HG02852 (cell line): ENCODE measurements around the gene ASCC3.

ENCODE experiments used
- ATAC-seq: cut with Tn5 transposase; IDR thresholded peaks from one replicate; pipeline ENCODE4 v1.9.1; 2021; ENCODE audit warnings: mild to moderate bottlenecking, moderate library complexity; ENCODE audit not compliant: unreplicated experiment

The ASCC3 gene

DNA sequence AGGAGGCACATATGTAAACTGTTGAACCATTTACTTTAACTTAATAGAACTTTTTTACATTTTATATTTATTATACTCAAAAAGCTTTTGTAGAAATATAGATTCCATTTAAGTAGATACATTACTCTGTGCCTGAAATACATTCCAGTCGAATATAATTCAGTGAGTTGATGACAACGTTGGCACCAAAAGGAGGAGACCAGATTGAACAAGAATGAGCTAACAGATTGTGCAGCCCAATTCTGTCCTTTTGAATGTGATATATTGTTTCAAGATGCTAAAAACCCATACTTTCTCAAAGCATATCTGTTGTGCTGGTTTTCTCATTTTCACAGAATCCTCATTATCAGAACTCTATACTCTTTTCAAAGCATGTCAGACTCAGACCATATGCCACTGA lies 269.0 kb downstream of the ASCC3 start:
- no peak for ATAC-seq

DNA sequence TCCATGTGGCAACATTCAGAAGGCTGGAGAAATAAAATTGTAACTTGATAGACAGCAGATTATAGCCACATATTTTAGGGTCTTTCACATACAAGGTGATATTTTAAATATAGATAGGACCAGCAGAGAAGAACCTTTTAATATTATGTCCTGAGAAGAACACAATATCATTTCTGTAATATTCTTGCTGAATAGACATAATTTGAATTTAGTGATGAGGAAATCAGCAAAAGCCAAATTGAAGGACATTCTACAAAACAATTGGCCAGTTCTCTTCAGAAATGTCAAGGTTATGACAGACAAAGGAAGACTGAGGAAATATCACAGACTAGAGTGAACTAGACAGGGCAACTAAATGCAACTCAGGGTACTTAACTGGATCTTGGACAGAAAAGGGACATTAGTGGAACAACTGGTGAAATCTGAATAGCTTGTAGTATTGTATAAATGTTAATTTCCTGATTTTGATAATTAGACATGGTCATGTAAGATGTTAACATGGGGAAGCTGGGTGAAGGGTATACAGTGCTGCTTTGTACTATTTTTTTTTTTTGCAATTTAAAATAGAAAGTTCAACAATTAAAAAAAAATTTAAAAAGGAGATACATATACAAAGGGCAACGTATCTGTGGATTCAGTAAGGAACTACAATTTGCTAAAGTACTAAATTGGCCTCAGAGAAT lies 281.9 kb downstream of the ASCC3 start:
- ATAC-seq = no peak

DNA sequence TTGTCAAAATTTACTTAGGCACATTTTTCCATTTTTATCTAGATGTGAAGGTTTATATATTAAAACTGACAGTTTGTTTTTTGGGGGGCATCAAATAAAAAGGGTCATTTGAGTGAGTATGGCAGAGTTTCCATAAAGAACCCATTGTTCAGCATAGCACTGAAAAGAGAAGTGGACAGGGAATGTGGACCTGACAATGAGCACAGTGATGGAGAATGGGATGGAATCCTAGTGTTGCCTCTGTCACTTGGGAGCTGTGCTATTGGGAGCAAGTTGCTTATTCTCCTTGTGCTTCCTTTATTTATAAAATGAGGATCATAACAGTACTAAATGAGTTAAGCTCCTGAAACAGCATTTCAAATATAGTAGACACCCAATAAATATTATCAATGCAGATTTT lies 285.7 kb downstream of the ASCC3 start:
- ATAC-seq = no peak

DNA sequence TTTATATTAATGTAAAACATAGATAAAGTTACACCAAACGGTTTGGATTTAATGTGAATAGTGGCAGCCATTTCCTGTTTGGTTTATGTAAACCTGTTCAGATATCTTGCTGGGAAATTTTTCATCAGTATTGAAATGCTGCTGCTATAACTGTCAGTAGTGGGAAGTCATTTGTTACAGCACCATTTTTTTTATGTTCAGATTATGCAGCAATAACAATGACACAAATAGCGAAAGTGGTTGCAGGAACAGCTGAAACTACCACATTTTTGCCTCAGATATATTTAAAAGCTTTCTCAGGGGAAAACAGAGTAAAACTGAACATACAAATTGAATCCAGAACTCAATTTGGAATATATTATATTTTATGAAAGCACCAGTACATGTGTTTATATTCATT lies 287.6 kb downstream of the ASCC3 start:
- no peak for ATAC-seq

DNA sequence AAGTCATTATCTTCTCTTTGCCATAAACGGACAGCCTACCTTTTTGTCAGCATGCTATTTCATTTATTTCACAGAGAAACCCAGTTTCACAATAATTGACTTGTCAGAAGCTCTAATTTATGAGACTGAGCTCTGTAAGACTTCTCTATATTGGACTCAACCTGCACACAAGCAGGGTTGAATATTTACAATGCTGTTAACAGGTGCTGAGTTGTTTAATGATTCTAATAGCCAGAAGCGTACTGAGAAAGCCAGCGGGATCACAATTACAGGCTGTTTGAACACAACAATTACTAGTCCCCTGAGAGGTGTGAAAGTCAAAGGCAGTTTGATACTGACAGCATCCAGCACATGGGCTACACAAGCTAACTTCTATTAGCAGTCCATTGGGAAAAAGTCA lies 288.2 kb downstream of the ASCC3 start:
- ATAC-seq = no peak

DNA sequence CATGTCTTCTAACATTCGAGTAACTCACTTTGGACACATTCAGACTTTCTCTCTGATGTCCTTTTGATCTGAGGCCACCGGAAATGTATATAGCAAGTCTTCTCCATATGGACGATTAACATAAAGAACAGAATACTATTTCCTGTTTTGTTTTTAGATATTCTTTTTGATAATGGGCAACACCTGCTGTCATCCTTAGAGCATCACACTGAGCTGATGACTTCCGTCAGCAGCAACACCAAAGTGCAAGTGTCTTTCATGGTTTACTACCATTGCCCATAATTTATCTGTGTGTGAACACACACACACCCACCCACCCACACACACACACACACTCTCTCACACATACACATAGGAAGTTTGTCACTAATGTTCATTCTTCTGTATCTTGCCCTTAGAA lies 303.7 kb downstream of the ASCC3 start:
- ATAC-seq = no peak

DNA sequence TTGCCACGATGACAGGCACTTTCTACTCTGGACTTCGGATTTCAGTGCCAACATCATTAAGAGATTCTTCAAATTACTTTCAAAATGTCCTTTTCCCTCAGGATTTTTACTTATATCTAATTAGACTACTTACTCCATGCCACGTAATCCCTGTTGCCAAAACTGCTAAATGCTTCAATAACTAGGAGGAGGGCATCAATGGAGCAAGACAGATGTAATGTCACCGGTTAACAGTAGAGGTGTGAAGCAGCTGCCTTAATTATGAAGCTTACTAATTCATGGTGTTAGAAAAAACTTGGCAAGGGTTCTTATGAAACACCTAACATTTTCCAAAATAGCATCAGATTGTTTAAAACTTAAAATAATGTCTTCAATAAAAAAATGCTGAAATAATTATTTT lies 305.2 kb downstream of the ASCC3 start:
- no peak for ATAC-seq

DNA sequence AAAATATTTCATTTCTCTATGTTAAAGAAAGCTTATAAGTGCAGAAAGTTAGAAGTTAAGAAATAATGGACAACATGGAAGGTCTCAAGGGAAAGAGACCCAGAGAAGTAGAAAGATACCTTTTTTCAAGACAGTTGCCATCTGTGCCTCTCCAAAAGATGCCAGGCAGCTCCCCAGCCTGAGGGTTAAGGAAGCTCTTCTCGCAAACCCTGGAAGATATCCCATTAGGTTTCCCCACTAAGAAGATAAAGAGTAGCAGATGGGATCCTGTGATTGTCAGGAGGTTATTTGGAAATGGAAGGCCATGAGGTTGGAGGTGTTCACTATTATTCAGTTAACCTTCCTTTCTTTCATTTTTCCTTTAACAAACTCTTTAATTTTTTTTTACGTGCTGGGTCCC lies 306.3 kb downstream of the ASCC3 start:
- ATAC-seq = no peak

DNA sequence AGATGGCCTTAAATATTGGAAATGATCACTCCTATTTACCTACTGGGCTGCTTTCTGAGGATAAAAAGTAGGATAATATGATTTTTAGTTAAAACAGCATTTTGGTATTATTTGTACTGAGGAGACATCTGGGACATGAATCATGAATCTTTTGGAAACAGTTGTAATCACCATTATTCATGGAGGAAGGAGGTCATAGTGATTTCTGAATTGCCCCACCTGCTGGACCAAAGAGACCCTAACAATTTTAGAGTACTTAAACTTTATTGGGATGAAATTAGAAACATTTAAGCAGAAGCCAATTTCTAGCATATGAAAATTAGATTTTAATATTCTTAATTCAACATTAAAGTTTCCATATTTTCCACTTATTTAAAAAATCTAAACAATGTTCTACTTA lies 308.0 kb downstream of the ASCC3 start:
- no peak for ATAC-seq

DNA sequence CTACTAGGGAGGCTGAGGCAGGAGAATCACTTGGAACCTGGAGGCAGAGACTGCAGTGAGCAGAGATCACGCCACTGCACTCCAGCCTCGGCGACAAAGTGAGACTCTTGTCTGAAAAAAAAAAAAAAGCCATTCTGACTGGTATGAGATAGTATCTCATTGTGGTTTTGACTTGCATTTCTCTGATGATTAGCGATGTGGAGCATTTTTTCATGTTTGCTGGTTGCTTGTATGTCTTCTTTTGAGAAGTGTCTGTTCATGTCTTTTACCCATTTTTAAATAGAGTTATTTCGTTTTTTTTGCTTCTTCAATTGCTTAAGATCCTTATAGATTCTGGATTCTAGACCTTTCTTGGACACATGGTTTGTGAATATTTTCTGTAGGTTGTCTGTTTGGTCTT lies 312.9 kb downstream of the ASCC3 start:
- ATAC-seq = no peak

DNA sequence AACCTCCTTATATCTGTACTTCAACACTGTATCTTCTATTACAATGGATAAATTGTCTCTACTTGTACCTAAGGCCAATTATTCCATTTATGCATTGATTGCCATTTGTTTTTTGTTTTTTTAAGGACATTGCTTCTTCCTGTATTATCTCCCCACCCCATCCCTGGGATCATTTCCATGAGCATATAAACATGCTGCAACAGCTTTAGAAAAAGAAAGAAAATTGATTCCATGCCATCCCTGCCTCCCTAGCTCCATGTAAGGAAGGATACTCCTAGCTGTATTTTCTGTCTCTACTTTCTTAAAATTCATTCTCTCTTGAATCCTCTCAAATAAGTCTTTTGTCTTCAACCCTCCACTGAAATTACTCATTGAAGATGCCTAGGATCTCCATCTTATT lies 314.6 kb downstream of the ASCC3 start:
- ATAC-seq = no peak

DNA sequence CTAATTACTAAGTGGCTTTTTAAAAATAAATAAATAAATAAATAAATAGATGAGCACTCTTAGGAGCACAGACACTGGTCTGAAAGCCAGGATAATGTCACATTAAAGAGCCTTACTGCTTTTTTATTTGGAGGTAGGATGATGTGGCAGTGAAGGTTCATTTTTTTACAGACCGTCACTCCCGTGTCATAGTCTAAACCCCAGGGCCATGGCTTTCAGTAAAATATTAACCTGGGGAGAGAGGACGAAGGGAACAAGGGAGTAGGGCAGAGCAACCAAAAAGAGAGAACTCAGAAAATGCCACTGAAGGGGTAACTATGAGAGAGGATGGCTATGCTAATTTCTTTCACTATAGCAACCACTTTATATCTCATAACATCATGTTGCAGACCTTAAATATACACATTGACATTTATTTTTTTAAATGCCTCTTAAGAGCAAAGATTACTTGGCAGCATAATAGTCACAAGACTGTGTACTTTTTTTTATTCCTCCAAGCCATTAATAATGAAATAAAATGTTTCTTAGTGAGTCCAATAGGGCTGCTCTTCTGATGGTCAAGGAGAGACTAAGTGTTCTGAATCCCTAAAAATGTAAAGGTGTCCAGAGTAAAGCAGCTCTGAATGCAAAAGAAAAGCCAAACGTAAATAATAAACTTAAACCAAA lies 315.6 kb downstream of the ASCC3 start:
- ATAC-seq = no peak

DNA sequence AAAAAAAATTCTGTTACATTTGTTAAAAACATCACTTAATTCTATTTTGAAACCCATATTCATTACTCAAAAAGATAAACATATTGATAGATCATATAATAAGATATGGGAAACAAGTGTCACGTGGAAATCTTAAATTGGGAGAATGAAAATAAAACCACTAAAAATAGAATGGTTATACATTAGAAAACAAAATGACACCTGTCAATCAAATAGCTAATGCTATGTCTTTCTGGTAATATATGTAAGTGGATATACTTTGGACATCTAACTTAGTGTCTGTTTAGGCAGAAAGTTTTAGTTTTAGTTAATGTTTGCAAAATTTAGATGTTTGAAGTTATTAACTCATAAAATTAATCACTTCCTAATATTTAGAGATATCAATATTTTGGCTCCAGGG lies 321.3 kb downstream of the ASCC3 start:
- no peak for ATAC-seq

DNA sequence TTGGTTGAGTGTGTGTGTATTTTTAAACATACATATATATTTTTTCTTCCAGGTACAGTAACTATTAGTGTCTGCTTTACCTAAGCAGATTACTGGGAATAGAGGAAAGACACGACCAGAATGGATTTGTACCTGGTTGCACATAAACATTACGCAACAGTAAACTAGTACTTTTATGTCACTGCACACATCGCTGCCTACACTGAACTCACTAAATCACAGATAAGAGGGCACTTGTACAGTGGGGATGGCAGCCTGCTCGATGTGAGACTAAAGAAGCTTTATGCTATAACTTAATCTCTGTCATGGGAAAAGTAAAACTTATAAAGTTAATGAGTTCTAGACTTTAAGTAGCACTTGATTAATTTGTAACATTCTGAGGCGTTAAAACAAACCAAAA lies 326.9 kb downstream of the ASCC3 start:
- no peak for ATAC-seq

DNA sequence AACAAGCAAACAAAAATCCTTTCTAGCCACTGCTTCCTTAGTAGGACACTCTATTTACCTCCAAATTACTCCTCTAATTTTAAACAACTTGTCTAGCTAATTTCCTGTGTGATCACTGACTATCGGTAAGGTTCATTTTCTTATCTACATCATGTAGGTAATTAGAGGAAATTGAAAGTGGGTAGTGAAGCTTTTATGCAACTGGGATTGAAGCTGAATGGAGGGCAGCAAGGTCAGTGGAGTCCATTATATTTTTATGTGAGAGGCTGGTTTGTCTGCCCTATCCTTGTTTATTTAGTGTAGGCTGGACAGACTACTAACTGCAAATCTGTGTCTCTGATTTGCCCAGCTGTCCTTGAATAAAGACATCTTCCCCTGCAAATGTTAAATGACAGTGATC lies 327.9 kb downstream of the ASCC3 start:
- ATAC-seq = no peak

DNA sequence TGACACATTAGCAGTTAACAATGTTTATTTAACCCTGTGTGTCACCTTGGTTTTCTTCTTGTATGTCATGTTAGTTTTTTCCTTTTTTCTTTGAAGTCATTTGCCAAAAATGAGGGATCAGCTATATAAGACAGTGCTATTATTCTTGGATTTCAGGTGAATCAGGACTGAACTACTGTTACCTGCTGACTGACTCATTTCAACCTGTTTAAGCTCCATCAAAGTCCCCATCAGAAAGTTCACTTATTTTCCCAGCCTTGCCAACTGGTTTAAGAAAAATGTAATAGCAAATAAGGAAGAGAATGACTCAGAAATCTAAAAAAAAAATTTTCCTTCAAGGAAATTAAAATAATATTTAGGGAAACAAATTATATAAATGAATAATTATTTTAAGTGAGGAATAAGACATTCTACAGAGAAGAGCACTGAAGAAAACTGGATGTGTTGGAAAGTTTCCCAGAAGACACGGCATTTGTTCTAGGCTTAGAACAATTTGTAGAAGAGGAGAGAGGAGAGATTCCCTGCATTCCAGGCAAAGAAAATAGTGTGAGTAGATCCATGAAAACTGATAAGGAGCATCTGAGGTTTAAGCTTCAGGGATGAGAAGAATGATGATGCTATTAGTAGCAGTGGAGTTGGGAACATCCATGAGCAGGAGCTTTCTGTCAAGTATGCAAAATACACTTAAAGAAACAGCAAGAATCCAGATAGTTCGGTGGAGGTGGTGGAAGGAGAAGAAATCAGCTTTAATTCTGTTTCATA lies 331.5 kb downstream of the ASCC3 start:
- no peak for ATAC-seq

DNA sequence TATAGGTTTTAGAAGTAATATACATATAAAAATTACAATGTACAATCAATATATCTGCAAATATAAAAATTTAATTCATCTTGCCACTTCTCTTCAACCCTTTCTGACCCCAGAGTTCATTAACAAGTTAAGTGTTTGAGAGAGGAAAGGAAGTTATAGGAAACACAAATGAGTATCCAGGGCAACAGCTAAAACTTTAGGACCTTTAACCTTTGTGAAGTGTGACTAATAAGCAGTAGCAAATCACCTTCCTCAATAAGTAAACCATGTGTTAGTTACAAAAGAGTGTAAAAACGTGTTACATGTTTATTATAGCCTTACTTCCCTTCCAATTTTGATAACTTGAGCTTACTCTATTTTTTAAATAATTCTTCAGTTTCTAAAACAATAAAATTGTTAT lies 343.0 kb downstream of the ASCC3 start:
- ATAC-seq = no peak

DNA sequence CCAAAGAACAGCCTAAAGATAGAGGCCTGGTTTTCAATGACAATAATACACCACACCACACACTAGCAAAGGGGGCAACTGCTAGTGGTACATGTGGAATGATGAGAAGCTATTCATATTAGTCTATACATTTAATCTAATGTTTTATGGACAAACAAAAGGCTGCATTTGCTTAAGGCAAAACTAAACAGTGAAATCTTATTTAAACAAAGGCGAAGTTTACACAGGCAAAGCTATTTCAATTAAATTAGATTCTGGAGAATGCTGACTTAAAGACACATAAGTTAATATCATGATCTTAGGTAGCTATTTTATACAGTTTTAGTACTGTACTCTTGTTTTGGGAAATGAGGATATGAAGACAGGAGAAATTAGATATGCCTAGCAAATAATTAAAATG lies 362.5 kb downstream of the ASCC3 start:
- no peak for ATAC-seq

DNA sequence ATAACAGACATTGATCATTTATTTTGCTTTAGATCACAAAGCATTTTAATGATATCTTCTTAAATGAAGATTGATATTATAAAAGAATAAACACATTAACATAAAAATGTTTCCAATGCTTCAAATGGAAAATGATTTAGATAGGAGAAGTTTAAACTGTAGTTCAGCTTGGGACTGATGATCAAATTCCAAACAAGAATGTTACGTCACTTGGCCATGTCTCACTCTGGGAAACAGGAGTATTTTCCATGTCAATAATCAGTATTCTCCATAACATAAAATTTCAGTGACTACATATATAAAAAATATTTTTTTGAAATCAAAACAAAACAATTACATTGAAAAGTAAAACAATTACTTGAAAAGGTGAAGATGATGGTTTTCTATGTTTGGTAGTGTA lies 363.5 kb downstream of the ASCC3 start:
- ATAC-seq = no peak

DNA sequence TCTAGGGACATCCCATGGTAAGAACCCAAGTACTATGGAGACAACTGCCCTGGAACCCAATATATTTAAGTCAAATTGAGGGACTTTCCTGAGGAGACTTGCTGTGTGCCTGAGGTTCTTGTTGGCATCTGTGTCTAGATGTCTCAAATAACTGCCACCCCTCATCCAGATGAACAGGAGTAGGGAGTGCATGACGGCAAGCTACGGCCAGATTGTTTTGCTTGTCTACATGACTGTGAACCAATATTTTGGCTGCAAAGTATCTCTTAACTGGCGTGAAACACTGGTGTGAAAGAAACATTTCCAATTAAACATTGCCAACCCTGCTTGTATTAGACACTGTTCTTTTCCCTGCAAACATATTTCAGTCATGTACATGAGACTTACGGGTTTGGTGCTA lies 364.0 kb downstream of the ASCC3 start:
- ATAC-seq = no peak

DNA sequence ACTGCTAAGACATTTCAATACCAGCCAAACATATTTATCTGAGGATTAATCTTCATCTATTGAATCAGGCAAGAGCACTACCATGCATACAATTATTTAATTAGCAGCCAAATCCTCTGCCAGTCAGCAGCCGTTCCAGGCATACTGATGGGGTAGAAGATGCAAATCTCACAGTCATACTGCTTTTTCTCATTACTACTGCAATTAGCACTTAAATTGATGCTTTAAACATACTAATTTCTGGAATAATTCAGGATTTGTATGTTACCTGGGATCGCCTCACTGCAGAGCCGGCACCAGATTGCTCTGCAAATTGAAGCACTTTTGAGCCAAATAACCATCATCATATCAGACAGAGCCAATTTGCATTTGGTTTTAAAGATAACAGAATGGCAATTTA lies 366.5 kb downstream of the ASCC3 start:
- no peak for ATAC-seq

DNA sequence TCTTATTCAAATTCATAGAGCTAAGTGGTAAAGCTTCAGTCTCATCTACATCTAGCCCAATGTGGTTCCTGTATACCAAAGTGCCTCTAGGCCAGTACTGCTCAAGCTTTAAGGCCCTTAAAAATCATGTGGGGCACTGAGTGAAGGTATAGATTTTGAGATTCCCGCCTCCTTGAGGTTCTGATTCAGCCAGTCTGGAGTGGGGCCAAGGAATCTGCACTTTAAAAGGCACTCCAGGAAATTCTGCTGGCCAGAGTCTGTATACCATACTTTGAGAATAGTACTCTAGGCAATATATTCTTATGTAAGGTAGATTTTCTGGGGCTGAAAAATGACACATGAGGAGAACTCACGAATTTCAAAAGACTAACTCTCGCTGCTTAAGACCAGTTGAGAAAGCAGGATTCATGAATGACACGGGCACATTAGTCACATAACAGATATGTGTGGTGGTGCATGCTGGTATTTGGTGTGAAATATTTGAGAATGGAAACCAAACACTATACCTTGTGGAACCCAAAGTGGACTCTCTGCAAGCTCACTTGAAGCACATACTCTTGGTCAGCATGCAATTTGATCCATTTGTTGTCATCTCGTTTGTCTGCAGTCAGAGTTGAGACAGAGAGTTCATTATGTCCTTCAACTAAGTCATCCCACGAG lies 368.8 kb downstream of the ASCC3 start:
- ATAC-seq = no peak
